ENCODE results near the gene ADD3. TPM values are rescaled to one million over a fixed set of nuclear protein-coding genes. Genes with fewer than 3 reads are reported as not detected.

The ADD3 gene
- total and polyA plus RNA-seq, 2 donors (not counting 3 experiments of a cell fraction or from before 2014, with no cell fraction given), result 14.9 to 55.2 TPM

- Histone ChIP-seq H3K4me2 (ENCODE audit: insufficient read depth, low read length) (no peak overlapping the region), H3K27ac (ENCODE audit: insufficient read depth, low read depth, low read length) (no peak overlapping the region), H3K36me3 (ENCODE audit: control insufficient read depth in 2 of 2, extremely low read depth in 1 of 2, insufficient read depth in 2 of 2, low read length in 2 of 2) (no peaks in the 10 kb centered on the region), H2AFZ (ENCODE audit: low read depth, low read length) (no peak overlapping the region), H3K4me3 (replicated peaks in 1 of 3; ENCODE audit: insufficient read depth in 1 of 3, low read depth in 1 of 3, low read length in 3 of 3) (no peak overlapping the region), H3K79me2 (ENCODE audit: control insufficient read depth, insufficient read depth, low read length) (no peaks in the 10 kb centered on the region), H3K9ac (replicated peaks; ENCODE audit: extremely low read depth, insufficient read depth, low read length) (no peak overlapping the region), H3K9me1 (replicated peaks; ENCODE audit: control insufficient read depth, extremely low read depth, insufficient read depth, low read length) (no peaks in the 10 kb centered on the region), H3K27me3 (ENCODE audit: control insufficient read depth in 2 of 2, insufficient read depth in 2 of 2, low read length in 2 of 2) (no peaks in the 10 kb centered on the region), H4K20me1 (replicated peaks; ENCODE audit: control insufficient read depth, extremely low read depth, insufficient read depth, low read length) (no peaks in the 10 kb centered on the region), H3K9me3 (replicated peaks; ENCODE audit: control insufficient read depth, insufficient read depth, low read length) (no peaks in the 10 kb centered on the region), H3K4me1 (ENCODE audit: control insufficient read depth, extremely low read depth, insufficient read depth, low read length) (peaks cover 7% of the 10 kb centered on the region)
- FAIRE-seq, result no peak
- no TSS peak for BruUV-seq (replicated peaks)
- POLR2A ChIA-PET, result no interaction called here
- intact Hi-C loops (cut with micrococcal nuclease) (no loop called here), dilution Hi-C loops (cut with MboI; ENCODE audit: extremely low pct_ligation_motif_present, low sequenced_read_pairs) (no loop called here)
- TF ChIP-seq MAX (IDR thresholded peaks at IDR 0.05; ENCODE audit: insufficient read depth, insufficient read length), result no peak
- CTCF ChIA-PET, result interaction anchor here (1.0 to 2.3 kb wide), 2 partner anchors 15 to 18 kb away, joined by 4 to 5 read pairs; no protein-coding TSS in a partner anchor
- DNase-seq (ENCODE audit: low read depth, low spot score), result no peak
Observed at GRCh38 chr10:109960682-109961081, 47.1 kb upstream of the ADD3 start.

DNA sequence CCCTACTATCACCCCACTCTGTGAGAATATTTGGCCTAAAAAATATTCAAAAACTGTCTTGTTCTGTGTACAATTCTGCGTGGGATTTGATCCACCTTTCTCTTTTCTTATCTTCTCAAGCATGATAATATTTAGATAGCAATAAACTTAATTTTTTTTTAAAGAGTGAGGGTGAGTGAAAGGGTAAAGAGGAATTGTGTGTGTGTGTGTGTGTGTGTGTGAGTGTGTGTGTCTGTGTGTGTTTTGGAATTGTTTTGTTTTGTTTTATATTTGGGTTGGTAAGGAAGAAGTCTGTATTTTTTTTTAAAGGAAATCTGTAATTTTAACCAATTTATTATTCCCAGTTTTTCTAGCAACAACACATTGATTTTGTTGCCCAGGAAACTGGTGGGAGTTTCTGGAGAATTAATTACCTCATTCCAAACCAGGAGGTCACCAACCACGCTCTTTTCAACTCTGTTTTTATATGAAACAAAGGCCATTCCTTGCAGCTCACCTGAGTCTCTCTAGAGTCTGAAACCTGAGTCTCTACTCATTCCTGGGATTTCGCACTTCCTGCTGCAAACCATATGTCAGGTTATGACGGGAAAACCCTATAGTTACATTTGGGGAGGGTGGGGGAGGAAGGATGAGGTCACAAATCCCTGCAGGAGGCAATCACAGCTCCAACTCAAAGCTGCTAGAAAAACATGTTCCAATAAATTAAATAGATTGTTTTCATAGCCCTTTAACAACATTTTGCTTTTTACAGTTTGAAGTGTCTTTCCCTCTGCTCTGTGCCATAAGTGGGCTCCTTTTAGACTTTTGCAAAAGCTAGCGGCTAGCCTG is 46.4 kb upstream of the ADD3 start:
- H4K20me1 ChIP-seq (replicated peaks; ENCODE audit: control insufficient read depth, extremely low read depth, insufficient read depth, low read length), result no peaks in the 10 kb centered on the region
- no peak overlapping the region for H3K4me2 ChIP-seq (ENCODE audit: insufficient read depth, low read length)
- no peaks in the 10 kb centered on the region for H3K36me3 ChIP-seq (ENCODE audit: control insufficient read depth in 2 of 2, extremely low read depth in 1 of 2, insufficient read depth in 2 of 2, low read length in 2 of 2)
- H3K4me1 ChIP-seq (ENCODE audit: control insufficient read depth, extremely low read depth, insufficient read depth, low read length), result peaks cover 14% of the 10 kb centered on the region
- no peaks in the 10 kb centered on the region for H3K9me1 ChIP-seq (replicated peaks; ENCODE audit: control insufficient read depth, extremely low read depth, insufficient read depth, low read length)
- TF ChIP-seq POLR2AphosphoS5 (IDR thresholded peaks at IDR 0.05; ENCODE audit: insufficient read depth, low read depth, low read length), result no peak
- no peak for TF ChIP-seq FOS (IDR thresholded peaks at IDR 0.05; ENCODE audit: borderline replicate concordance, insufficient read depth, low read length)
- TF ChIP-seq POLR2A (IDR thresholded peaks at IDR 0.05; ENCODE audit: low read depth, low read length), result no peak
- no peak for TF ChIP-seq EZH2 (IDR thresholded peaks at IDR 0.05; ENCODE audit: borderline replicate concordance, low read depth, low read length, severe bottlenecking)
- no peak for TF ChIP-seq GATA2 (IDR thresholded peaks at IDR 0.05; ENCODE audit: insufficient read depth, insufficient read length, low read depth, low read length)
- no peak for TF ChIP-seq MYC (IDR thresholded peaks at IDR 0.05; ENCODE audit: low read depth, low read length)
- no peak for TF ChIP-seq MAX (IDR thresholded peaks at IDR 0.05; ENCODE audit: insufficient read depth, insufficient read length)
- TF ChIP-seq JUN (IDR thresholded peaks at IDR 0.05; ENCODE audit: borderline replicate concordance, insufficient read depth, insufficient read length, low read depth), result no peak
- no peak for TF ChIP-seq CTCF (IDR thresholded peaks at IDR 0.05; ENCODE audit: extremely low read depth in 1 of 2, insufficient read depth in 1 of 2, low read depth in 1 of 2, low read length in 2 of 2)
- BruUV-seq (replicated peaks), result no TSS peak
- ChIA-PET POLR2A (no interaction called here), CTCF (interaction anchor here (1.0 to 2.3 kb wide), 4 partner anchors 8 to 44 kb away, joined by 3 to 5 read pairs (median 4); no protein-coding TSS in a partner anchor)
- H3K9me3 ChIP-seq (replicated peaks; ENCODE audit: control insufficient read depth, insufficient read depth, low read length), result no peaks in the 10 kb centered on the region
- DNase-seq (ENCODE audit: low read depth, low spot score), result peak; percentile 57
- H2AFZ ChIP-seq (ENCODE audit: low read depth, low read length), result no peak overlapping the region
- no peak for FAIRE-seq
- H3K9ac ChIP-seq (replicated peaks; ENCODE audit: extremely low read depth, insufficient read depth, low read length), result no peak overlapping the region
- dilution Hi-C loops (cut with MboI; ENCODE audit: extremely low pct_ligation_motif_present, low sequenced_read_pairs), result no loop called here
- H3K4me3 ChIP-seq (replicated peaks in 1 of 3; ENCODE audit: insufficient read depth in 1 of 3, low read depth in 1 of 3, low read length in 3 of 3), result no peak overlapping the region
- H3K27me3 ChIP-seq (ENCODE audit: control insufficient read depth in 2 of 2, insufficient read depth in 2 of 2, low read length in 2 of 2), result no peaks in the 10 kb centered on the region
- no peaks in the 10 kb centered on the region for H3K79me2 ChIP-seq (ENCODE audit: control insufficient read depth, insufficient read depth, low read length)
- intact Hi-C loops (cut with micrococcal nuclease), result no loop called here
- no peak overlapping the region for H3K27ac ChIP-seq (ENCODE audit: insufficient read depth, low read depth, low read length)
